WTC11 (cell line): ENCODE data around the gene PCK2. TPM values are rescaled to one million over a fixed set of nuclear protein-coding genes. Genes with fewer than 3 reads are reported as not detected.

Experiments
- CTCF ChIP-seq: fragments of 200-600 bp; IDR thresholded peaks from 2 replicates; pipeline ENCODE4 v1.8.0; 2022; ENCODE audit warnings: antibody characterized with exemption
- ELF4 ChIP-seq: sonication (generic); formaldehyde crosslinking; IDR thresholded peaks from 2 replicates; pipeline ENCODE4 v1.8.1; 2022; ENCODE audit warnings: low read depth, mild to moderate bottlenecking, moderate library complexity, missing genetic modification reagents
- EMX1 ChIP-seq: fragments of 250-450 bp; sonication (Bioruptor Pico); IDR thresholded peaks from 2 replicates; pipeline ENCODE4 v1.8.0; 2021; ENCODE audit warnings: mild to moderate bottlenecking
- FOXJ3 ChIP-seq: sonication (generic); formaldehyde crosslinking; IDR thresholded peaks from 2 replicates; pipeline ENCODE4 v1.9.0; 2021; ENCODE audit warnings: missing genetic modification reagents, mild to moderate bottlenecking, borderline replicate concordance
- GTF2I ChIP-seq: fragments of 250-450 bp; sonication (Bioruptor Pico); conservative IDR thresholded peaks from 2 replicates; pipeline ENCODE4 v1.4.0; 2021; ENCODE audit warnings: mild to moderate bottlenecking
- JUN ChIP-seq: sonication (generic); formaldehyde crosslinking; IDR thresholded peaks from 2 replicates; pipeline ENCODE4 v1.8.0; 2023; ENCODE audit warnings: mild to moderate bottlenecking, missing genetic modification reagents
- MYBL2 ChIP-seq: sonication (generic); formaldehyde crosslinking; IDR thresholded peaks from 2 replicates; pipeline ENCODE4 v1.8.1; 2023; ENCODE audit warnings: mild to moderate bottlenecking, moderate library complexity, missing genetic modification reagents
- NFE2L1 ChIP-seq: sonication (generic); formaldehyde crosslinking; IDR thresholded peaks from 2 replicates; pipeline ENCODE4 v1.8.1; 2023; ENCODE audit warnings: missing genetic modification reagents
- NR2C2 ChIP-seq: sonication (generic); formaldehyde crosslinking; IDR thresholded peaks from 2 replicates; pipeline ENCODE4 v1.8.0; 2022; ENCODE audit warnings: mild to moderate bottlenecking, missing genetic modification reagents
- PRDM15 ChIP-seq: sonication (generic); formaldehyde crosslinking; IDR thresholded peaks from 2 replicates; pipeline ENCODE4 v1.8.0; 2022; ENCODE audit warnings: missing genetic modification reagents
- ZNF121 ChIP-seq: sonication (generic); formaldehyde crosslinking; IDR thresholded peaks from 2 replicates; pipeline ENCODE4 v1.8.0; 2023; ENCODE audit warnings: missing genetic modification reagents
- ZNF138 ChIP-seq: sonication (generic); formaldehyde crosslinking; conservative IDR thresholded peaks from 2 replicates; pipeline ENCODE4 v1.8.1; 2022; ENCODE audit warnings: mild to moderate bottlenecking, moderate library complexity, missing genetic modification reagents
- ZNF219 ChIP-seq: sonication (generic); formaldehyde crosslinking; IDR thresholded peaks from 2 replicates; pipeline ENCODE4 v1.8.0; 2023; ENCODE audit warnings: missing genetic modification reagents, mild to moderate bottlenecking, borderline replicate concordance
- ZNF281 ChIP-seq: sonication (generic); formaldehyde crosslinking; IDR thresholded peaks from 2 replicates; pipeline ENCODE4 v1.8.0; 2023; ENCODE audit warnings: mild to moderate bottlenecking, missing genetic modification reagents
- ZNF416 ChIP-seq: fragments of 250-450 bp; sonication (Bioruptor Pico); IDR thresholded peaks from 2 replicates; pipeline ENCODE4 v1.9.0; 2021; ENCODE audit warnings: mild to moderate bottlenecking, inconsistent platforms
- ZNF423 ChIP-seq: fragments of 250-450 bp; sonication (Bioruptor Pico); IDR thresholded peaks from 2 replicates; pipeline ENCODE4 v2.1.2; 2022; ENCODE audit warnings: mild to moderate bottlenecking, moderate library complexity
- total RNA-seq: library from RNA; stranded (reverse); gene quantifications from 3 replicates; pipeline ENCODE4 v1.2.3, GENCODE V29; 2021
- TF ChIP-seq, protein P1 (sequence below): sonication (generic); formaldehyde crosslinking; conservative IDR thresholded peaks from 2 replicates; pipeline ENCODE4 v1.8.1; 2023; ENCODE audit warnings: mild to moderate bottlenecking, low read depth, missing genetic modification reagents, moderate library complexity
- TF ChIP-seq, protein P2 (sequence below): sonication (generic); formaldehyde crosslinking; IDR thresholded peaks from 2 replicates; pipeline ENCODE4 v1.8.1; 2023; ENCODE audit warnings: mild to moderate bottlenecking, missing genetic modification reagents
- TF ChIP-seq, protein P3 (sequence below): sonication (generic); formaldehyde crosslinking; IDR thresholded peaks from 2 replicates; pipeline ENCODE4 v1.8.0; 2022; ENCODE audit warnings: mild to moderate bottlenecking, missing genetic modification reagents
- TF ChIP-seq, protein P4 (sequence below): sonication (generic); formaldehyde crosslinking; IDR thresholded peaks from 2 replicates; pipeline ENCODE4 v1.8.1; 2023; ENCODE audit warnings: mild to moderate bottlenecking, missing genetic modification reagents

Gene PCK2
- total RNA-seq, 1 experiment from 2014 or later: 67.0 TPM

GRCh38 chr14:24141097-24141880 lies 47.2 kb downstream of the PCK2 start, which contains the start of gene EMC9 (continued):
- TF ChIP-seq CTCF (no peak), PRDM15 (CRISPR knock-in tag) (no peak; the same call in 1 of the 2 replicates), ZNF416 (0 out of 2 replicates have a peak, but pooled peaks have one; percentile 31), NR2C2 (no peak), GTF2I (CRISPR knock-in tag) (no peak), JUN (CRISPR knock-in tag) (peak; percentile 68; the same call in 1 of the 2 replicates), ZNF281 (CRISPR knock-in tag) (no peak; the same call in 1 of the 2 replicates), ZNF121 (CRISPR knock-in tag) (no peak; the same call in 1 of the 2 replicates), EMX1 (CRISPR knock-in tag) (peak; percentile 81; the same call in 1 of the 2 replicates), MYBL2 (CRISPR knock-in tag) (peak; percentile 98), ZNF423 (CRISPR knock-in tag) (no peak), NFE2L1 (CRISPR knock-in tag) (peak; percentile 71), ZNF219 (CRISPR knock-in tag) (peak; percentile 51; the same call in 1 of the 2 replicates), ELF4 (CRISPR knock-in tag) (no peak), ZNF138 (0 out of 2 replicates have a peak, but pooled peaks have one; percentile 59), FOXJ3 (CRISPR knock-in tag) (peak; percentile 16; the same call in 1 of the 2 replicates)
- TF ChIP-seq, protein P1, sequence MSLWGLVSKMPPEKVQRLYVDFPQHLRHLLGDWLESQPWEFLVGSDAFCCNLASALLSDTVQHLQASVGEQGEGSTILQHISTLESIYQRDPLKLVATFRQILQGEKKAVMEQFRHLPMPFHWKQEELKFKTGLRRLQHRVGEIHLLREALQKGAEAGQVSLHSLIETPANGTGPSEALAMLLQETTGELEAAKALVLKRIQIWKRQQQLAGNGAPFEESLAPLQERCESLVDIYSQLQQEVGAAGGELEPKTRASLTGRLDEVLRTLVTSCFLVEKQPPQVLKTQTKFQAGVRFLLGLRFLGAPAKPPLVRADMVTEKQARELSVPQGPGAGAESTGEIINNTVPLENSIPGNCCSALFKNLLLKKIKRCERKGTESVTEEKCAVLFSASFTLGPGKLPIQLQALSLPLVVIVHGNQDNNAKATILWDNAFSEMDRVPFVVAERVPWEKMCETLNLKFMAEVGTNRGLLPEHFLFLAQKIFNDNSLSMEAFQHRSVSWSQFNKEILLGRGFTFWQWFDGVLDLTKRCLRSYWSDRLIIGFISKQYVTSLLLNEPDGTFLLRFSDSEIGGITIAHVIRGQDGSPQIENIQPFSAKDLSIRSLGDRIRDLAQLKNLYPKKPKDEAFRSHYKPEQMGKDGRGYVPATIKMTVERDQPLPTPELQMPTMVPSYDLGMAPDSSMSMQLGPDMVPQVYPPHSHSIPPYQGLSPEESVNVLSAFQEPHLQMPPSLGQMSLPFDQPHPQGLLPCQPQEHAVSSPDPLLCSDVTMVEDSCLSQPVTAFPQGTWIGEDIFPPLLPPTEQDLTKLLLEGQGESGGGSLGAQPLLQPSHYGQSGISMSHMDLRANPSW (CRISPR knock-in tag): no peak
- TF ChIP-seq, protein P2, sequence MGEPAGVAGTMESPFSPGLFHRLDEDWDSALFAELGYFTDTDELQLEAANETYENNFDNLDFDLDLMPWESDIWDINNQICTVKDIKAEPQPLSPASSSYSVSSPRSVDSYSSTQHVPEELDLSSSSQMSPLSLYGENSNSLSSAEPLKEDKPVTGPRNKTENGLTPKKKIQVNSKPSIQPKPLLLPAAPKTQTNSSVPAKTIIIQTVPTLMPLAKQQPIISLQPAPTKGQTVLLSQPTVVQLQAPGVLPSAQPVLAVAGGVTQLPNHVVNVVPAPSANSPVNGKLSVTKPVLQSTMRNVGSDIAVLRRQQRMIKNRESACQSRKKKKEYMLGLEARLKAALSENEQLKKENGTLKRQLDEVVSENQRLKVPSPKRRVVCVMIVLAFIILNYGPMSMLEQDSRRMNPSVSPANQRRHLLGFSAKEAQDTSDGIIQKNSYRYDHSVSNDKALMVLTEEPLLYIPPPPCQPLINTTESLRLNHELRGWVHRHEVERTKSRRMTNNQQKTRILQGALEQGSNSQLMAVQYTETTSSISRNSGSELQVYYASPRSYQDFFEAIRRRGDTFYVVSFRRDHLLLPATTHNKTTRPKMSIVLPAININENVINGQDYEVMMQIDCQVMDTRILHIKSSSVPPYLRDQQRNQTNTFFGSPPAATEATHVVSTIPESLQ (CRISPR knock-in tag): no peak
- TF ChIP-seq, protein P3, sequence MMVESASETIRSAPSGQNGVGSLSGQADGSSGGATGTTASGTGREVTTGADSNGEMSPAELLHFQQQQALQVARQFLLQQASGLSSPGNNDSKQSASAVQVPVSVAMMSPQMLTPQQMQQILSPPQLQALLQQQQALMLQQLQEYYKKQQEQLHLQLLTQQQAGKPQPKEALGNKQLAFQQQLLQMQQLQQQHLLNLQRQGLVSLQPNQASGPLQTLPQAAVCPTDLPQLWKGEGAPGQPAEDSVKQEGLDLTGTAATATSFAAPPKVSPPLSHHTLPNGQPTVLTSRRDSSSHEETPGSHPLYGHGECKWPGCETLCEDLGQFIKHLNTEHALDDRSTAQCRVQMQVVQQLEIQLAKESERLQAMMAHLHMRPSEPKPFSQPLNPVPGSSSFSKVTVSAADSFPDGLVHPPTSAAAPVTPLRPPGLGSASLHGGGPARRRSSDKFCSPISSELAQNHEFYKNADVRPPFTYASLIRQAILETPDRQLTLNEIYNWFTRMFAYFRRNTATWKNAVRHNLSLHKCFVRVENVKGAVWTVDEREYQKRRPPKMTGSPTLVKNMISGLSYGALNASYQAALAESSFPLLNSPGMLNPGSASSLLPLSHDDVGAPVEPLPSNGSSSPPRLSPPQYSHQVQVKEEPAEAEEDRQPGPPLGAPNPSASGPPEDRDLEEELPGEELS (CRISPR knock-in tag): no peak; the same call in 1 of the 2 replicates
- TF ChIP-seq, protein P4, sequence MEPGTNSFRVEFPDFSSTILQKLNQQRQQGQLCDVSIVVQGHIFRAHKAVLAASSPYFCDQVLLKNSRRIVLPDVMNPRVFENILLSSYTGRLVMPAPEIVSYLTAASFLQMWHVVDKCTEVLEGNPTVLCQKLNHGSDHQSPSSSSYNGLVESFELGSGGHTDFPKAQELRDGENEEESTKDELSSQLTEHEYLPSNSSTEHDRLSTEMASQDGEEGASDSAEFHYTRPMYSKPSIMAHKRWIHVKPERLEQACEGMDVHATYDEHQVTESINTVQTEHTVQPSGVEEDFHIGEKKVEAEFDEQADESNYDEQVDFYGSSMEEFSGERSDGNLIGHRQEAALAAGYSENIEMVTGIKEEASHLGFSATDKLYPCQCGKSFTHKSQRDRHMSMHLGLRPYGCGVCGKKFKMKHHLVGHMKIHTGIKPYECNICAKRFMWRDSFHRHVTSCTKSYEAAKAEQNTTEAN: peak; percentile 77; the same call in 1 of the 2 replicates
